HG02973 (cell line): ENCODE data around the gene WHAMM.

Experiments used
- ATAC-seq: cut with Tn5 transposase; IDR thresholded peaks from one replicate; pipeline ENCODE4 v1.9.1; 2021; ENCODE audit warnings: moderate library complexity; ENCODE audit not compliant: unreplicated experiment

The WHAMM gene

GRCh38 chr15:82835391-82835917 lies 26.0 kb downstream of the WHAMM start:
- ATAC-seq: no peak

GRCh38 chr15:82838096-82838735 lies 28.8 kb downstream of the WHAMM start:
- ATAC-seq: no peak

GRCh38 chr15:82839136-82839535 lies 29.7 kb downstream of the WHAMM start:
- ATAC-seq: no peak

- no peak for ATAC-seq
Observed at GRCh38 chr15:82840166-82840565, 30.7 kb downstream of the WHAMM start.

- no peak for ATAC-seq
Observed at GRCh38 chr15:82843566-82843965, 34.1 kb downstream of the WHAMM start.

- ATAC-seq: no peak
Observed at GRCh38 chr15:82845686-82846085, 36.3 kb downstream of the WHAMM start.

GRCh38 chr15:82846621-82847020 lies 37.2 kb downstream of the WHAMM start:
- ATAC-seq: no peak

- no peak for ATAC-seq
Observed at GRCh38 chr15:82847703-82848102, 38.3 kb downstream of the WHAMM start.

- ATAC-seq: no peak
Observed at GRCh38 chr15:82848241-82848993, 39.0 kb downstream of the WHAMM start.

GRCh38 chr15:82849556-82850512 lies 40.4 kb downstream of the WHAMM start:
- peak; percentile 70 for ATAC-seq

- ATAC-seq: no peak
Observed at GRCh38 chr15:82850731-82851130, 41.3 kb downstream of the WHAMM start.

GRCh38 chr15:82851306-82851850 lies 42.0 kb downstream of the WHAMM start:
- ATAC-seq: no peak

GRCh38 chr15:82851981-82852511 lies 42.6 kb downstream of the WHAMM start:
- no peak for ATAC-seq

GRCh38 chr15:82852941-82853561 lies 43.6 kb downstream of the WHAMM start:
- no peak for ATAC-seq

GRCh38 chr15:82854554-82854953 lies 45.1 kb downstream of the WHAMM start:
- no peak for ATAC-seq

GRCh38 chr15:82855286-82856100 lies 46.1 kb downstream of the WHAMM start:
- ATAC-seq: no peak

- no peak for ATAC-seq
Observed at GRCh38 chr15:82856397-82857170, 47.2 kb downstream of the WHAMM start.

GRCh38 chr15:82858932-82859331 lies 49.5 kb downstream of the WHAMM start:
- ATAC-seq: no peak

- ATAC-seq: no peak
Observed at GRCh38 chr15:82862886-82863285, 53.5 kb downstream of the WHAMM start.
